Fibroblast of the aortic adventitia (primary cell): Measurements from ENCODE around the gene TBP. TPM values are rescaled to one million over a fixed set of nuclear protein-coding genes. Genes with fewer than 3 reads are reported as not detected.
"Not testable (repeated sequence)": the region's sequence is repeated elsewhere in the genome, so short reads cannot be mapped to it uniquely, and the experiment has no call there.

Experiments used
- DNase-seq: peaks from one replicate; pipeline ENCODE4 v3.0.0-alpha.2; 2010; ENCODE audit warnings: low read depth
- H3K4me3 ChIP-seq: 2 replicates; pipeline ENCODE4 v1.5.1; 2011; ENCODE audit warnings: low read depth, mild to moderate bottlenecking, control low read depth, low read length, moderate library complexity
- total RNA-seq: library from RNA; depleted of rRNA; stranded (reverse); fragments of >200 nt; gene quantifications from 2 replicates; pipeline ENCODE4 v1.2.3, GENCODE V29; 2012; ENCODE audit warnings: low replicate concordance
- TF ChIP-seq, protein P1 (sequence below): IDR thresholded peaks from 2 replicates; pipeline ENCODE4 v1.5.1; 2011; ENCODE audit warnings: mild to moderate bottlenecking, low read length, control low read depth, inconsistent platforms; ENCODE audit not compliant: insufficient read depth

Gene TBP
- total RNA-seq, 1 donor = 16.8 TPM

DNA sequence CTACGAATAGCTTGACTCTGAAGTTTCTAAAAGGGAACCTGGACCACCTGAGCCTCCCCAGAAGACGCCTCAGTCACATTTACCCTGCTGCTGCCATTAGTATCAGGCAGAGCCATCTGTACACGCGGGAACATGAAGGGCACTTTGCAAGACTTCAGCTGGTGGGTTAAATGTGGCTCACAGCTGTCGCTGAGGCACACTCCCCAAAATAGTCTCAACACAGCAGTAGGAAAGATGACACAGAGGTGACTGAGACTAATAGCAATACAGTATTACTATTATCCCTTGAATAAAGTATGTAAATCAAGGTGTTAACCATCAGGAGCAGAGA is 30.0 kb upstream of the TBP start:
- TF ChIP-seq, protein P1, sequence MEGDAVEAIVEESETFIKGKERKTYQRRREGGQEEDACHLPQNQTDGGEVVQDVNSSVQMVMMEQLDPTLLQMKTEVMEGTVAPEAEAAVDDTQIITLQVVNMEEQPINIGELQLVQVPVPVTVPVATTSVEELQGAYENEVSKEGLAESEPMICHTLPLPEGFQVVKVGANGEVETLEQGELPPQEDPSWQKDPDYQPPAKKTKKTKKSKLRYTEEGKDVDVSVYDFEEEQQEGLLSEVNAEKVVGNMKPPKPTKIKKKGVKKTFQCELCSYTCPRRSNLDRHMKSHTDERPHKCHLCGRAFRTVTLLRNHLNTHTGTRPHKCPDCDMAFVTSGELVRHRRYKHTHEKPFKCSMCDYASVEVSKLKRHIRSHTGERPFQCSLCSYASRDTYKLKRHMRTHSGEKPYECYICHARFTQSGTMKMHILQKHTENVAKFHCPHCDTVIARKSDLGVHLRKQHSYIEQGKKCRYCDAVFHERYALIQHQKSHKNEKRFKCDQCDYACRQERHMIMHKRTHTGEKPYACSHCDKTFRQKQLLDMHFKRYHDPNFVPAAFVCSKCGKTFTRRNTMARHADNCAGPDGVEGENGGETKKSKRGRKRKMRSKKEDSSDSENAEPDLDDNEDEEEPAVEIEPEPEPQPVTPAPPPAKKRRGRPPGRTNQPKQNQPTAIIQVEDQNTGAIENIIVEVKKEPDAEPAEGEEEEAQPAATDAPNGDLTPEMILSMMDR = no peak
- DNase-seq = no peak
- H3K4me3 ChIP-seq = no peak overlapping the region

DNA sequence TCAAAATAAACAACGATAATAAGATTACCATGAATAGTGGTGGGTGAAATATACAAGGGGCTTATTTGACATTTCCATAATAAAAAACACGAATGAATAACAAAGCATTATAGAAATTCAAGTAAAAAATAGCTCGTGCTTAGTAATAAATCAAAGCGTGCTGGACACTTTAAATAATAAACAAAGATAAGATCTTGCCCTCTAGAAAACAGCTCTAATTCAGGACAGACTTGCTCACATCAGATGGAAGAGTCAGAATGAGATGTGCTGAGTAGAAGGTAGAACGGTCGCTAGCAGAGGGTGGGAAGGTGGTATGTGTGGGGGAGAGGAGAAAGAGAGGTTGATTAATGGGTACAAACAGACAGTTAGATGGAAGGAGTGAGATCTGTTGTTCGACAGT is 28.4 kb upstream of the TBP start:
- TF ChIP-seq, protein P1 = no peak
- no peak for DNase-seq

DNA sequence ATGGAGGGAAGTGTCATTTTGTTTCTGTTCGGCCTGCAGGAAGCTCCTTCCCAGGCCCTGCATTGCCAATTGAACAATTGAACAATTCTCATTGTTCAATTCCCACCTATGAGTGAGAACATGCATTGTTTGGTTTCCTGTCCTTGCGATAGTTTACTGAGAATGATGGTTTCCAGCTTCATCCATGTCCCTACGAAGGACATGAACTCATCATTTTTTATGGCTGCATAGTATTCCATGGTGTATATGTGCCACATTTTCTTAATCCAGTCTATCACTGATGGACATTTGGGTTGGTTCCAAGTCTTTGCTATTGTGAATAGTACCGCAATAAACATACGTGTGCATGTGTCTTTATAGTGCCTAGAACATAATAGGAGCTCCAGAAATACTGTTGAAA is 26.2 kb upstream of the TBP start:
- not testable (repeated sequence) for H3K4me3 ChIP-seq, DNase-seq

More for the DNA sequence above, 28.4 kb upstream of the TBP start:
- no peak overlapping the region for H3K4me3 ChIP-seq

DNA sequence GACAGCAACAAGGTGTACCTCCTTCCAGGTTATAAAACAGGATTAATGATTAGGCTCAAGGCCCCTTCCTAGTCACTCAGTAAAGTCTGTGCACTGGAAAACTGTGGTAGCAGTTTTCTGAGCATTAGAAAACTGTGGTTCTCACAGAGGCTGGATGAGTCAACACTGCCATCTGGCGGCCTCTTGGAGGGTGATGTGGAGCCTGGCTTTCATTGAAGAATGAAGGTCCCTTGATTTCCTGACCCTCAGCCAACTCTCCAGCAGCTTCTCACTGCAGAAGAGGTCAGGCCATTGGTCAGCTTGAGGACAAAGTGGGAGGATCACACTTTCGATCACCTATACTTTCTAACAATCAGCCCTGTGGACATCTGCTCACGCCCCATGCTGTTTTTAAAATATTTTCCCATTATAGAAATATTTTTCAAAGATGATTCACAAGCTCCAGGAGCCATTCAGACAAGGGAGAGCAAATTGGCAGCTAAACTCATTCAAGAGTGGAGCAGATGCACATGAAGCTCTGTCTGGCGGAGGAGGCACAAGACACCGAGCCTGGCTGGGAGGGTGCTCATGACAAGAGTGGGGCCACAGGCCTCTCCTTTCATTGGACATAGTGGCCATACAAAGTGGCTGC is 24.2 kb upstream of the TBP start:
- H3K4me3 ChIP-seq = no peak overlapping the region
- DNase-seq = peak; percentile 79
- TF ChIP-seq, protein P1 = peak; percentile 95

DNA sequence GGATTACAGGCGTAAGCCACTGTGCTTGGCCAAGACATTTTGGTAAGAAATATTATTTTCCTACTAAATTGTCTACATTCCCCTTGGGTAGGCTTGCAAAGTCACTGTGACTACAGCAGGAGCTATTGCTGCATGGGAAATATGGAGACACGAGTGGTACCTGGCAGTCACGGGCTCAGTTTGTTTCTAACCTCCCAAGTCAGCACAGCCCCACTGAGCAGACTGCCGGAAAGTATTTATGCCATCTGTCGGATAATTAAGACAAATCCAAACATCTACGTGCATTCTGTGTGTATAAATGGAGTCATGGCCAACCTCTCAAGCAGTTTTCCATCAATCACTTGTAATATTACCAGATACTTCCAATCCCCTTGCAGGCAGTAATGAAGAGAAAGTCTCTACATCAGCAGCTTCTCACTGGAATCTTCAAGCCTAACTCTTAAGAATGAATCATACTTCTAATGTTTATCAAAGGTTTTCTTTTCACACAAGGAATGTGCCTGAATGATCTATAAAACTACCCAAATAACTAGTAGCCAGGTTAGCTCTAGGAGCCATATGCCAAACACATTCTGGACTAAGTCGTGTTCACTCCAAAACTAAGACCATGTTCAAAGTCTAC is 21.2 kb upstream of the TBP start:
- no peak overlapping the region for H3K4me3 ChIP-seq
- TF ChIP-seq, protein P1 = no peak
- no peak for DNase-seq

DNA sequence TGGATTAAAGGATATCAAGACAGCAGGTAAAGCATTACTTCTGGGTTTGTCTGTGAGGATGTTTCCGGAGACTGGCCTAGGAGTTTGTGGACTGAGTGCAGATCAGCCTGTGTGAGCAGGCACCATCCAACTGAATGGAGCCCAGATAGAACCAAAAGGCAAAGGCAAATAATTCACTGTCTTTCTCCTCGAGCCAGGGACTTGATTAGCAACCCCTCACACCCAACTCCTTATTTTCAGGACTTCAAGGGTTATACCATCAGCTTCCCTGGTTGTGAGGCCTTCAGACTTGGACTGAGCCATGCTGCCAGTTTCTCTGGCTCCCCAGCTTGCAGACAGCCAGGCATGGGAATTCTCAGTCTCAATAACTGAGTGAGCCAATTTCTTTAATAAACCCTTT is 20.4 kb upstream of the TBP start:
- no peak for DNase-seq
- TF ChIP-seq, protein P1 = no peak
- H3K4me3 ChIP-seq = no peak overlapping the region

DNA sequence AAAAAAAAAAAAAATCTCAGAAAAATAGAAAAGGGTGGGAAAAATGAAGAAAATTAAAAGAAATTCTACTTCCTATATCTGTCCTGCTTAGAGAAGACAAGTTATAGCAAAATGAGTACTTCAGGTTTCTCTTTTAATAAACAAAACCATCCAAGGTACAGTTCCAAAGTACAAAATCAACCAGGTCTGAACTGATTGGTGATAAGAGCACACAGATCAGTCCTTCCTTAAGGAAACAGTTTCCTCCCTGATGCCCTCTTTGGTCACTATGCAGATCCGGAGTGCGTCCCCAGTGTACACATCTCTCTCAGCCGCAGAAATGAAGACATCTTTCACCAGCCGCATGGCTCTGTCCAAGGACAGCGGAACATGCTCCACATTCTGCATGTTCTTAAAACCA is 19.2 kb upstream of the TBP start:
- DNase-seq = no peak
- TF ChIP-seq, protein P1 = no peak
- no peak overlapping the region for H3K4me3 ChIP-seq
